ENCODE data around the gene OPN1MW.

GRCh38 chrX:154135458-154136229, 46.8 kb upstream of the OPN1MW start:
- TF ChIP-seq OVOL2 (CRISPR knock-in tag; IDR thresholded peaks at IDR 0.05; ENCODE audit: borderline replicate concordance) (no peak), CTCF (IDR thresholded peaks at IDR 0.05) (no peak), SOX15 (CRISPR knock-in tag; IDR thresholded peaks at IDR 0.05) (no peak), MLX (CRISPR knock-in tag; IDR thresholded peaks at IDR 0.05) (no peak), ZNF423 (CRISPR knock-in tag; IDR thresholded peaks at IDR 0.05) (no peak)
